AML-193 (cell line): ENCODE data around the gene KCNK7.

Experiments used
- DNase-seq, 2 experiments: peaks; one replicate each; lab custom pipeline; 2025; lab: John Stamatoyannopoulos, UW

KCNK7 gene

DNA sequence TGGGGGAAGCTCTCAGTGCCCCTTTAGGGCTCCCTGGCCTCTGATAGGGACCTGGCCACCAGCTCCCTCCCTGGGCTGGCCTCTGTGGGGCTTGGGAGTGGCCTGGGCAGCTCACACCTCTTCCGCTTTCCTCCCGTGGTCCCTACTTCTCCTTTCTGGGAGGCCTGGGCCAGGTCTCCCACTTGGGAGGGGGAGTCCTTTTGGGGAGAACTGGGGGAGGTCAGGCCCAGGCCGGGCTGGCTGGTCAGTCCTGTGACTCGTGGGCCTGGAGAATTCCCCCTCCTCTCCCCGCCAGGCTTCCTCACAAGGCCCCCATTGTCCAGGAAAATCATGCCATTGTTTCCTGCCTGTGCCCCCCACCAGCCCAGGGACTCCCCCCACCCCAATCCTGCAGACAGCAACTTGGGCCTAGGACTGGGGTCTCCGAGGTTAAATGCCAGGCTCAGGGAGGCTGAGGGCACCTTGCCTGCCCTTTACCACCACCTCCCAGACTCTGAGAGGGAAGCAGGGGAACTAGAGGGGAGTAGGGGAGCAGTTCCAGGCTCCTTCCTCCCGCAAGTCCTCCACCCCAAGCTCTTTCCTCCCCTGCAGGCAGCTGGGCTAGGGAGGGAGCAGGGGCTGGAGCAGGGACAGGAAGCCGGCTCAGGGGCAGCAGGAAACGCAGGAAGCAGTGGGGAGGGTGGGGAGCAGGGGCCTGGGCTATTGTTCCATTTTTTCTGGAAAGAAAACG, 15.6 kb upstream of the KCNK7 start:
- peak; percentile 76 to 77 for DNase-seq

DNA sequence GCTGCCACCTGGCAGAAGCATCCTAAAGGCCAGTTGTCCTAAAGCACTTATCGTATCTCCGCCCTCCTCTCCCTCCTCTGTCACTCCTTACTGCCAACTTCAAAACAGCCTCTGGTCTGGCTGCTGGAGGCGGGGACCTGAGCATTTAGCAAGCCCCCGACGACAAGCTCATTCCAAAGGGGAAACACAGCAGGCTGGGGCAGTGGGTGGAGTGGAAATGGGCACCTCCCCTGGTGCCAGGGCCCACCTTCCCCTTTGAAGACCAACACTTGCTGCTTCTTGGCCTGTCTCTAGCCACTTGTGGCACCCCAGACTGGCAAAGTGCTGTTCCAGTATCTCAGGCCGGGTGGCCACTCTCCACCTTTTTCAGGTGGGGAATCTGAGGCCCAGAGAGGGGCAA, 14.8 kb upstream of the KCNK7 start:
- DNase-seq: no peak

DNA sequence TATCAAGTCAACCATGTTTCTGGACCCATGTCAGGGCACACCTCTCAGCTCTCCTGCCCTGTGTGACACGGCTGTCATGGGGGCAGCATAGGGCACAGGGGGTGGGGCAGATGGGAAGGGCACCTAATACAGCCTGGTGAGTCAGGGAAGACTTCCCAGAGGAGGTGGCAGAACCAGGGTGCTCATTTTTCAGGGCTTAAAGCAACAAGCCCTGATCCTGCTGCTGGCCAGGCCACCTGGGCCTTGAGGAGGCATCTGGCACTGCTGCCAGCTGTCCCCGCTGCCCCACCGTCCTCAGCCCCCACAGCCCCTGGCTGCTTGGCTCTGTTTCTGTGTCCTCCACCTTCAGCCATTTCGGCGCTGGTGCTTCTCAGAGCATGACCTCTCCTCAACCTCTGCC, 14.1 kb upstream of the KCNK7 start:
- no peak for DNase-seq

DNA sequence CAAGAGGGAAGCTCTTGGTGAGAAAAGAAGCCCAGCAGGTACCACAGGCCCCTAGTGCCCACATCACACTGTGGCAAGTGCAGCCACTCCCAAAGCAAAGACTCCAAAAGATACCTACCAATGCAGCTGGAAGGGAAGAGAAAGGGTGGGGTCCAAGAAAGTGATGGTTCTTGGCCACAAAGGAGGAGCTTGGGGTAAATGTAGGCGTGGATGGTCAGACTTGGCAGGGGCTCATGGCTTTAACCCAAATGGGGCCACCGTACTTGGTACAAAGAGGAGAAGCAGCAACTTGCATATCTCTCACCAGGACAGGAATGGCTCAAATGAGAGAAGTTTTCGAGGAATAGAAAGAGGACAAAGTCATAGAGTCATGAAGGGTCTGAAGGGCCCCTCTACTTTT, 13.6 kb upstream of the KCNK7 start:
- no peak for DNase-seq

GRCh38 chr11:65607614-65608426, 12.2 kb upstream of the KCNK7 start:
- no peak for DNase-seq

DNA sequence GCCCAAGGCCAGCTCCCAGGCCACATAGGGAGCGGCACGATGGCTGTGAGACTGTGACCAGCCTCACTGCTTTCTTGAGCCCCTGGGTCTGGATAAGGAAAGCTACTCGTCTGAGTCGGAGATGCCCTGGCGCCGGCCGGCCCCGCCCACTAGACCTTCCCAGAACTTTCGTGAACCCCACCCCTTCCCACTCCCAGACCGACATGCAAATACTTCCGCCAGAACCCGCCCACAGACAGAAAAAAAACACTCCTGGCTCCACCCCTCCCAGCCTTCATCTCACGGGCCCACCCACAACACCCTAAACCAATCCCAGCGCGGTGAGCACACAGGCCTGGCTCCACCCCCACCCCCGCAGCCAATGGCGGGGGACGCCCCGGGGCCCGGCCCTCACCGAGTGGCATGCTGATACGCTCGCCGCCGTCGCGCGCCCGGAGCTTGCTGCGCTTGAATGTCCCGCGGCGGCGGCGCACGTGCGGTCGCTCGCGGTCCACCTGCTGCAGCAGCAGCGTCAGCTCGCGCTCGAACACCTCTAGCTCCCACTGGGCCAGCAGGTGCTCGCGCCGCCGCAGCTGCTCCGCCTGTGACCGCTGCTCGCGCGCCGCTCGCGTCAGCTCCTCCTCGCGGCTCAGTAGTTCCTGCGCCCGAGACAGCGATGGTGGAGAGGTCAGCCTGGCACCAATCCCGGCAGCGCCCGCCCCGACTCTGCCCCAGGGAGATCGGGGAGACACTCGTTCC, 11.4 kb upstream of the KCNK7 start:
- no peak for DNase-seq

DNA sequence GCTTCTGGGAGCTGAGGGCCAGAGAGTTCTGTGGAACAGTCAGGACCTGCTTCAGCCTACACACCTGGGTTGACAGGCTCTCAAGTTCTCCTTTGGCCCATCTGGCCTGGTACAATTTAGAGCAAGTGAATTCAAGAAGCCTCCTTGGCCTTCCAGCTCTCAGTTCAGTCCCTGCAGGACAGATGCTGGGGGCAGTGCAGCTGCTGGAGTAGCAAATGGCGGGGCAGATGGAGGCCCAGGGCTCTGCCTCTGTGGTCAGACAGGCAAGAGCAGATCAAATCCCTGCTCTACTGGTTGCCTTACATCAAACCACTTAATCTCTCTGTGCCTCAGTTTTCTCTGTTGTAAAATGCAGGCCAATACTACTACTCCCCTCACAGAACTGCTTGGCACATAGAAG, 8.7 kb upstream of the KCNK7 start:
- no peak for DNase-seq

- no peak for DNase-seq
Observed at GRCh38 chr11:65599955-65600246, 4.3 kb upstream of the KCNK7 start.

DNA sequence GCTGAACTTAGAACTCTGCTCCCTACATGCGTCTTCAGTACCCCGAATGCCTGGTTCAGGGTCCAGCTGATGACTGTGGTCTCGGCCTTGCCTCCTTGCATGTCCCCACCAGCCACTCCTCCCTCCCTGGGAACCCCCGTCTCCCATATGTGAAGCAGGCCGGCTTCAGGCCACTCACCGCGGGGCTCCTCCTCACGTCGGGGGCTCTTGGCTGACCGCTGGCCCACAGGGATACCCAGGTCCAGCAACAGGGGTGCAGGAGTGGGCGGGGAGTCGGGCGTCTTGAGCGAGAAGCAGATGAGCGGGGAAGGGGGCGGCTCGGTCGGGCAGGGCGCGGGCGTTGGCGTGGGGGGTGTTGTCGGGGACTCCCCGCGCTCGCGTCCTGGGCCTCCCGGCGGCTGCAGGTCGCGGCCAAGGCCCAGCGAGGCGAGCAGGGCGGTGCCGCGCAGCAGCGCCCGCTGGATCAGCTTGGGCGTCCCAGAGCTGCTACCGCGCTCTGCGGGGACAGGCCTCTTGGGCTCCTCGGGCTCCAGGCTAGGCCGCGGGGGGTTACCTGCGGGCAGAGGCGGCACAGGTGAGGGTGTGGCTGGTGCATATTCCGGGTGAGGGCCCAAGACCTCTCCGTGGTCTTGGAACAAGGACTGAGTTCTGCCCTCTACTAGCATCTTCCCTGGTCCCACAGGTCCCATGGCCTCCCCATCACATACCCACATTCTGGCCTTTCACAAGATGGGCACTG, 3.8 kb upstream of the KCNK7 start:
- no peak for DNase-seq

DNA sequence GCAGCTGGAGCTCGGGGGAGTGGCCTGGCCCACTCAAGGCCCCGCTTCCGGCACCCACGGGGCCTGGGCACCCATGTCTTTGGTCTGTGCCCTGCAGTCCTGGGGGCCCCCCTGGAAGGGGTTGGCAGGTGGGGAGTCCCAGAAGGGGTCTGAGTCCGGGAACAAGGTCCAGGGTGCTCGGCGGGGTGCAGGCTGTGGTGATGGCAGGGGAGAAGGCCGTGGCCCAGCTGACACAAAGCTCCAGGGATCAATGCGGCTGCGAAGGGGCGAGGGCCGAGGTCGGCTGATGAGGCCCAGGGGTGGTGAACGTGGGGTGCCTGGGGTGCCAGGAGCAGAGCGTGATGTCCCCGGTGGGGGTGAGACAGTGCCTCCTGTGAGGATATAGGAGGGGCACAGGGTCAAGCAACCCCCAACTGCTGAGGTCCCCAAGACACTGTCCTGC, 2.7 kb upstream of the KCNK7 start:
- no peak for DNase-seq

GRCh38 chr11:65596520-65596919, 920 bp upstream of the KCNK7 start:
- no peak for DNase-seq

GRCh38 chr11:65595131-65595530, 469 bp downstream of the KCNK7 start:
- DNase-seq: no peak

DNA sequence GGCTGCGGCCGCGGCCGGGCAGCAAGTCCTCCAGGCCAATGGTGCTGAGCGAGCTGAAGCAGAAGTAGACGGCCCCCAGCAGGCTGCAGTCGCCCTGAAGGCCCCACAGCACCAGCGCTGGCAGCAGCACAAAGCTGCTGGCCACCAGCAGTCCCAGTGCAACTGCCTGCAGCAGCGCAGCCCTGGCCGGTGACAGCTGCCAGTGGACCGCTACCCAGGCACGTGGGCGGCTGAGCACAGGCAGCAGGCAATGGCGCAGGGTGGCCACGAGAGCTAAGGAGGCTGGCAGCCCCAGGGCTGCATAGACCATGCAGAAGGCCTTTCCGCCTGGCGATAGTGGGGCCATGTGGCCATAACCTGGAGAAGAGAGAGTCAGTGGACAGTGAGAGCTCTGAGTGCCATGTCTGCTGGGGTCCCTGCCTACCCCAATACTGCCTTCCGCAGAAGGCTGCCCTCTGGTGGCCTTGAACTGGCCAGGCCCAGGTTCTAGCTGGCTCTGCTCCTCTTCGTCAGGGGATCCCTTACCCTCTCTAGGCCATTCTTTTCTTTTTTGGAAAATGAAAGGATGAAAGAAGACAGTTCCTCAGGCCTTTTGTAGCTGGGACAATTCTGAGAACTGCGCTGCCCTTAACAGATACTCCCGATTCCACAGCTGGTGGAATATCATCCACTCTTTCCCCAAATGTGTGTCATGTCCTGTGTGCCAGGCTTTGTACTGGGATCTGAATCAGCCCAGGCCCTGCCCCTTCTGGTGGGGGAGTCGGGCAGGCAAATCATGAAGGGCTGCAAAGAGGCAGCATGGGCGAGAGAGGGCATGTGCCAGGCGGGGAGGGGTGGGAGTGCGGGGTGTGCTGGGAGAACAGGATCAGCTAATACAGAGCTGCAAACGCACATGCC, 1.8 kb downstream of the KCNK7 start:
- peak in 1 of 2 experiments; percentile 11 for DNase-seq

- no peak for DNase-seq
Observed at GRCh38 chr11:65592858-65593517, 2.6 kb downstream of the KCNK7 start.

DNA sequence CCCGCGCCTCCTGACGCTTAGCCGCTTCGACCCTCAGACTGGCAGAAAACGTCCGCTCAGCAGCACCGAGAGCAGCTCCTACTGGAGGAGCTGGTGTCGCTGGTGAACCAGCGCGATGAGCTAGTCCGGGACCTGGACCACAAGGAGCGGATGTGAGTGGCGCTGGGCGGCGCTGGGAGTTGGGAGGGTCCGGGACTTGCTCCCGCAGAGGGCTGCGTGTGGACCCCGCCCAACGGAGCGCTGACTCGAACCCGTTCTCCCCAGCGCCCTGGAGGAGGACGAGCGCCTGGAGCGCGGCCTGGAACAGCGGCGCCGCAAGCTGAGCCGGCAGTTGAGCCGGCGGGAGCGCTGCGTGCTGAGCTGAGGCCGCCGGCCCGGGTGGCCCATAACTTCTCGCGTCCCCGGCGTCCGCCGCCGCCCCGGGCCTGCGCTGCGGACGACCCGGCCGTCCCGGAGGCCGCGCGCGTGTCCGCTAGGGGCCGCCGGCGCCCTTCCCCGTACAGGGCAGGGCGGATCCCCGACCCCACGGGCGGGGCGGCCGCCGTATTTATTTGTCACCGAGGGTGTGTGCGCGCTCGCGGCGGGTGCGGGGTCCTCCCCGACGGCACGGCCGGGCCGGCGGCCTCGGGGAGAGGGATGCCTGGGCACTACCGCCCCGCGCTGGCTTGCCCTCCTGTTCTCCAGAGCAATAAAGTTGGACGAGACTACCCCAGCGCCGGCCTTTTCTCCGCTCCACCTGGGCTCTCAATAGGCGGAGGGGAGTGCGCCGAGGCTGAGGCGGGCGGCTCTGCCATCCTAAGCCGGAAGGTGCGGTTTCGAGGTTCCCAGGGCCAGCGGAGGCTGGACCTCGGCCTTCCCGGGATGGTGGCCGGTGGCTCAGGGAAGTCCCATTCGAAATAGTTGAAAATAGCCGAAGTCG, 3.4 kb downstream of the KCNK7 start:
- DNase-seq: no peak

DNA sequence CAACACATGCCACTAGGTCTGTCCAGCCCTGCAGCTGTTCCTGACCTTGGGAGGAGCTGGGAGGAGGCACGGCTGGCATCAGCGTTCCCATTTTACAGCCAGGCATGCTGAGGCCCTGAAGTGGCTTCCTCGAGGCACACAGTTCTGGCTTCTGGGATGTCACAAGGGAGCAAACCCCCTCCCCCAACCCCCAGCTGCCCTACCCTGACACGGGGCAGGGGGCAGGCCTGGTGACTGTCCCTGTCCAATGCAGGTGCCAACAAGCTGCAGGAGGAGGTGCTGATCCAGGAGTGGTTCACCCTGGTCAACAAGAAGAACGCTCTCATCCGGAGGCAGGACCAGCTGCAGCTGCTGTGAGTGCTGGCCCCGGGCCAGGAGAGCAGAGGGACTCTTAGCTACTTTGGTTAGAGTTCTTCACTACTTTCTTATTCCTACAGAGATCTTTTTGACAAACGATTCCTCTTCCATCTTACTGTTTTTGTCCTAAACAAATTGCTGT, 5.3 kb downstream of the KCNK7 start:
- no peak for DNase-seq

- no peak for DNase-seq
Observed at GRCh38 chr11:65589444-65590239, 6.0 kb downstream of the KCNK7 start.
